ENCODE results near the gene PCSK2. TPM values are rescaled to one million over a fixed set of nuclear protein-coding genes. Genes with fewer than 3 reads are reported as not detected.

The PCSK2 gene
- total and polyA plus RNA-seq, 2 experiments from 2014 or later, result 1.3 to 3.8 TPM

GRCh38 chr20:17452441-17452840 lies 225.6 kb downstream of the PCSK2 start:
- Histone ChIP-seq H3K79me2 (no peaks in the 10 kb centered on the region), H4K20me1 (ENCODE audit: insufficient read depth, poor library complexity, severe bottlenecking) (no peaks in the 10 kb centered on the region), H3K27me3 (no peaks in the 10 kb centered on the region), H2AFZ (no peak overlapping the region), H3K27ac (no peak overlapping the region), H3K4me1 (ENCODE audit: insufficient read depth) (no peaks in the 10 kb centered on the region), H3K4me2 (no peak overlapping the region), H3K4me3 (no peak overlapping the region), H3K36me3 (replicated peaks; ENCODE audit: insufficient read depth, low read depth) (no peaks in the 10 kb centered on the region), H3K9me2 (replicated peaks; ENCODE audit: insufficient read depth) (no peaks in the 10 kb centered on the region), H3K9me3 (ENCODE audit: low read depth) (no peaks in the 10 kb centered on the region)
- no peak for DNase-seq (ENCODE audit: low spot score)
- 89% methylated on average over 3 of the region's 3 CpGs for WGBS (ENCODE audit: low lambda C conversion rate, missing lambda C conversion rate)
- TF ChIP-seq EZH2 (IDR thresholded peaks at IDR 0.05; ENCODE audit: borderline replicate concordance), result no peak
- TF ChIP-seq EZH2phosphoT487 (IDR thresholded peaks at IDR 0.05; ENCODE audit: low read depth, severe bottlenecking, unreplicated experiment), result no peak
- no peak for TF ChIP-seq CTCF (IDR thresholded peaks at IDR 0.05; ENCODE audit: poor library complexity)

GRCh38 chr20:17453592-17453991 lies 226.8 kb downstream of the PCSK2 start:
- Histone ChIP-seq H3K4me1 (ENCODE audit: insufficient read depth) (no peaks in the 10 kb centered on the region), H3K9me2 (replicated peaks; ENCODE audit: insufficient read depth) (no peaks in the 10 kb centered on the region), H3K36me3 (replicated peaks; ENCODE audit: insufficient read depth, low read depth) (no peaks in the 10 kb centered on the region), H3K4me2 (no peak overlapping the region), H2AFZ (no peak overlapping the region), H4K20me1 (ENCODE audit: insufficient read depth, poor library complexity, severe bottlenecking) (no peaks in the 10 kb centered on the region), H3K79me2 (no peaks in the 10 kb centered on the region), H3K27me3 (no peaks in the 10 kb centered on the region), H3K27ac (no peak overlapping the region), H3K4me3 (no peak overlapping the region), H3K9me3 (ENCODE audit: low read depth) (no peaks in the 10 kb centered on the region)
- DNase-seq (ENCODE audit: low spot score), result no peak
- TF ChIP-seq CTCF (IDR thresholded peaks at IDR 0.05; ENCODE audit: poor library complexity), result no peak
- TF ChIP-seq EZH2phosphoT487 (IDR thresholded peaks at IDR 0.05; ENCODE audit: low read depth, severe bottlenecking, unreplicated experiment), result no peak
- no peak for TF ChIP-seq EZH2 (IDR thresholded peaks at IDR 0.05; ENCODE audit: borderline replicate concordance)
- 95% methylated on average over 20 of the region's 22 CpGs for WGBS (ENCODE audit: low lambda C conversion rate, missing lambda C conversion rate)

DNA sequence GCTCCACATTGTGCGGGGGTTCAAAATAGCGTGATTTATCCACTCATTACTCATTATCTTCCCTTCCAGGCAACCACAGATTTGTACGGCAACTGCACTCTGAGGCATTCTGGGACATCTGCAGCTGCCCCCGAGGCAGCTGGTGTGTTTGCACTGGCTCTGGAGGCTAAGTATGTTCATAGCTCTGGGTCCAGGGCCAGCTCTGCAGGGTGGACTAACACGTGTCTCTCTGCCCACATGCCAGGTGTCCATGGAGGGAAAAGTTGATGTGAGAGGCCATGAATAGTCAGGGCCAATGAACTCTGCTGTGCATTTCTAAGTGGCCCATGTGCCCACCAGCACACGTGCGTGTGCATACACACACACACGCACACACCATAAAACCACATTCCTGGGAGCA lies 229.4 kb downstream of the PCSK2 start:
- TF ChIP-seq EZH2phosphoT487 (IDR thresholded peaks at IDR 0.05; ENCODE audit: low read depth, severe bottlenecking, unreplicated experiment) (no peak), EZH2 (IDR thresholded peaks at IDR 0.05; ENCODE audit: borderline replicate concordance) (no peak), CTCF (IDR thresholded peaks at IDR 0.05; ENCODE audit: poor library complexity) (no peak)
- WGBS (ENCODE audit: low lambda C conversion rate, missing lambda C conversion rate), result 89% methylated on average over 8 of the region's 8 CpGs
- no peaks in the 10 kb centered on the region for H3K36me3 ChIP-seq (replicated peaks; ENCODE audit: insufficient read depth, low read depth)
- no peaks in the 10 kb centered on the region for H4K20me1 ChIP-seq (ENCODE audit: insufficient read depth, poor library complexity, severe bottlenecking)
- H3K27me3 ChIP-seq, result no peaks in the 10 kb centered on the region
- H3K4me3 ChIP-seq, result no peak overlapping the region
- no peak for DNase-seq (ENCODE audit: low spot score)
- H3K79me2 ChIP-seq, result no peaks in the 10 kb centered on the region
- H2AFZ ChIP-seq, result no peak overlapping the region
- no peak overlapping the region for H3K4me2 ChIP-seq
- H3K9me2 ChIP-seq (replicated peaks; ENCODE audit: insufficient read depth), result no peaks in the 10 kb centered on the region
- H3K4me1 ChIP-seq (ENCODE audit: insufficient read depth), result no peaks in the 10 kb centered on the region
- no peaks in the 10 kb centered on the region for H3K9me3 ChIP-seq (ENCODE audit: low read depth)
- no peak overlapping the region for H3K27ac ChIP-seq

DNA sequence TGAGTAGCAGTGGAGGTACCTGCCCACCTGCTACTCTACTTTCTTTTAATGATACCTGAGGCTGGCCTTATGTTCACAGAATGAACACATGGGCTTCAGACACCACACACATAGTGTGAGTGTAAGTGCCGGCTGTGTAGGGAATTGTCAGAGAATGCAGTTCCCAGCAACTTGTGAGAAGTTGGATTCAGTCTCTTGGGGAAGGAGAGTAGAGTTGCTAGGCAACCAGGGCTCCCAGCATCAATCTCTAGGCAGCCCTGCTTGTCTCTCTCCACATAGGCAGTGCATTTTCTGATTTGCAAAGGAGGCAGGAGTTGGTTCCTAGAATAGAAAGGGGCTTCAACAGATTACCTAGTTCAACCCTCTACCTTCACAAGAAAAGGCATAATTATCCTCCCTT lies 230.2 kb downstream of the PCSK2 start:
- Histone ChIP-seq H4K20me1 (ENCODE audit: insufficient read depth, poor library complexity, severe bottlenecking) (no peaks in the 10 kb centered on the region), H2AFZ (no peak overlapping the region), H3K27ac (no peak overlapping the region), H3K9me3 (ENCODE audit: low read depth) (no peaks in the 10 kb centered on the region), H3K4me2 (no peak overlapping the region), H3K27me3 (no peaks in the 10 kb centered on the region), H3K79me2 (no peaks in the 10 kb centered on the region), H3K36me3 (replicated peaks; ENCODE audit: insufficient read depth, low read depth) (no peaks in the 10 kb centered on the region), H3K4me1 (ENCODE audit: insufficient read depth) (no peaks in the 10 kb centered on the region), H3K9me2 (replicated peaks; ENCODE audit: insufficient read depth) (no peaks in the 10 kb centered on the region), H3K4me3 (no peak overlapping the region)
- DNase-seq (ENCODE audit: low spot score), result no peak
- WGBS (ENCODE audit: low lambda C conversion rate, missing lambda C conversion rate), result 85% methylated on average over 1 of the region's 1 CpG
- TF ChIP-seq EZH2phosphoT487 (IDR thresholded peaks at IDR 0.05; ENCODE audit: low read depth, severe bottlenecking, unreplicated experiment) (no peak), EZH2 (IDR thresholded peaks at IDR 0.05; ENCODE audit: borderline replicate concordance) (no peak), CTCF (IDR thresholded peaks at IDR 0.05; ENCODE audit: poor library complexity) (no peak)
